PC-3 (cell line): ENCODE measurements around the gene TTC28.

Source experiments
- CTCF ChIP-seq: fragments of 300-600 bp; sonication (generic); conservative IDR thresholded peaks from 2 replicates; pipeline ENCODE4 v1.5.1; 2017; ENCODE audit warnings: antibody characterized with exemption, low read depth, mild to moderate bottlenecking, low read length
- EZH2 ChIP-seq: fragments of 300-600 bp; sonication (generic); IDR thresholded peaks from one replicate; pipeline ENCODE4 v1.6.1; 2017; ENCODE audit warnings: antibody characterized with exemption, mild to moderate bottlenecking, low read length; ENCODE audit not compliant: unreplicated experiment

DNA sequence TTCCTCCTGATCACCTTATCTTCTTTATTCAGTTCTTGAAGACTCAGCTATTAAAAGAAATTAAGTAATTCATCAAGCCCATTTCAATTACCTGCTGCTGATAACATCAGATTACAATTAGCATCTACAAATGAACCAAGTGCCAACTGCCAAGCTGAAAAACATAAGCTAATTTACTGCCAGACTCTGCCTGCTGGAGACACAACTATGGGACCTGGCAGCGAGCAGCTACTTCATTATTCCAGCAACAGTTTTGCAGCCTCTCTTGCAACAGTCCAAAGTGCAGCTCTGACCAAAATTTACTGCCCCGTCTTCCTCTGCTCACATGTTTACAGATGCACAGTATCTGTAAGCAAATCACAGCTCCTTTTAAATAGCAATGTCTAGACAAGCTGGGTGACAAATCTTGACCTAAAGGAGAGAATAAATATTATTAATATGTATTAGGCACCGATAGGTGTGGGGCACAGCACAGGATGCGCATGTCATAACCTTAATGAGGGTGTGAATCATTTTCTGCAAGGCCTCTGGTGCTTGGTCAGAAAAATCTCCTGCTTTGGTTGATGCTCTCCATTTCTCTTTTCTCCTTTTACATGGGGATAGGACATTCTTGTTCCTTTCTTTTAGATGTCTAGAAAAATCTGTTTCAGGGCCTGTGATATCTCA, 528.4 kb downstream of the TTC28 start:
- TF ChIP-seq EZH2 = no peak
- TF ChIP-seq CTCF = no peak
